Subcutaneous adipose tissue (tissue), 4 donors: Measurements from ENCODE around the gene TRIM8. TPM values are rescaled to one million over a fixed set of nuclear protein-coding genes. Genes with fewer than 3 reads are reported as not detected.

Source experiments
- CTCF ChIP-seq: fragments of 450-650 bp; IDR thresholded peaks from one replicate; pipeline ENCODE4 v1.5.1; 2016; ENCODE audit warnings: low read depth, mild to moderate bottlenecking, control low read depth, antibody characterized with exemption, moderate library complexity
- total RNA-seq, 4 donors: library from RNA; depleted of rRNA; stranded (reverse); fragments of >200 nt; gene quantifications; one replicate each; pipeline ENCODE4 v1.1.0, GENCODE V29; 2016

Gene TRIM8
- total RNA-seq, 4 donors from 2014 or later = 76.3 to 261 (median 111) TPM

DNA sequence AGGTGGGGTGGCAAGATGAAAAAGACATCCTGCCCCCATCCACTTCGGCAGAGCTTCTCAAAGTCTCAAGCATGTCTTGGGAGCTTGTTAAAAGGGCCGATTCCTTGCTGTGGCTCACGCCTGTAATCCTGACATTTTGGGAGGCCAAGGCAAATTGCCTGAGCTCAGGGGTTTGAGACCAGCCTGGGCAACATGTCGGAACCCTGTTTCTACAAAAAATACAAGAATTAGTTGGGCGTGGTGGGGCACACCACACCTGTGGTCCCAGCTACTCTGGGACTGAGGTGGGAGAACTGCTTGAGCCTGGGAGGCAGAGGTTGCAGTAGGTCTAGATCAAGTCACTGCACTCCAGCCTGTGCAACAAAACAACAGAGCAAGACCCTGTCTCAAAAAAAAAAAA, 14.5 kb downstream of the TRIM8 start:
- TF ChIP-seq CTCF = no peak

DNA sequence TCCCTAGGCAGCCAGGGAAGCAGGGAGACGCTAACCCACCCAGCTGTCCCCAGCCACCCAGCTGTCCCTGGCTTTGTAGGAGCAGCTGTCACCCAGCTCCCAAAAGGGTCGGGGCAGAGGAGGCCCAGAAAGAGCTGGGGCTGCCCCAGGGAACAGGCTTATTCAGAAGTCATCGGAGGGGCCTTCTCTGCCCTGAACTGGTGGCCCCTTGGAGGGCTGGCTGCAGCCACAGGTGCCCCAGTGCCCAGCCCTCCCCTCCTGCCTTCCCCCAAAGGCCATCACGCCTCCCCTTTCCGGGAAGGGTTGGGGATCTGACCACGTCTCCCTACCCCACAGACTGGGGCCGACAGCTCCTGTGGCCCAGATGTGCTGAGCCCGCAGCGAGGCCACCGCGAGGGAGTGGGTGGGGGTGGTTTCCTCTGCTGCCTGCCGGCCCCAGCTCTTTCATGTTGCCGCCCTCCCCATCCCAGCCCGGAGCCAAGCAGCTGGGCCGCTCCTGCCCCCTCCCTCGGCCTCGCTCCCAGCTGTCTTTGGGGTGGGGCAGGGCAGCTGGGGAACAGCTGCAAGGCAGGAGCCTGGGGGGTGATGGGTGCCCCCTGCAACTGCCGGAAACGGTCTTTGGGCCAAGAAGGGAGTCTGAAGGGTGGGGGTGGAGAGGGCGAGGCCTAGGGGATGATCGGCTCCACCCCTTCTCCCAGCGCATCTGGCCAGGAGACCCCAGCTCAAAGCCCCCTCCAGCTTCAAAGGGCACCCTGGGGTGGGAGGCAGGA, 16.8 kb downstream of the TRIM8 start:
- no peak for TF ChIP-seq CTCF

DNA sequence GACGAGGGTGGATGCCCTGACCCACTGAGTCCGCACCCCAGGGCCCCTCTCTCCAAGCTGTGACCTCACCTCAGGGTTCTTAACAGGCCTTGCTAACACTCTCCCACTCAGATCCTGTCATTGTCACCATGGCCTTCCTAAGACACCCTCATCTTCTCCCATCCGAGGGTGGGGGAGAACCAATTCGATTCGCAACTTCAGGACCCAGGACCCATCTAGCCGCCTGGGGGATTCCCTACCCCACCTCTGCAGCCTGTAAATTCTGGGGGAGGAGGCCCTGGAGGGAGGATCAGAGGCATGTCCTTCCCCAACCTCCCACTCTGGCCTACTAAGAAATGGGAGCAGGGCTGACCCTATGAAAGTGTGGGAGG, 17.4 kb downstream of the TRIM8 start:
- no peak for TF ChIP-seq CTCF

DNA sequence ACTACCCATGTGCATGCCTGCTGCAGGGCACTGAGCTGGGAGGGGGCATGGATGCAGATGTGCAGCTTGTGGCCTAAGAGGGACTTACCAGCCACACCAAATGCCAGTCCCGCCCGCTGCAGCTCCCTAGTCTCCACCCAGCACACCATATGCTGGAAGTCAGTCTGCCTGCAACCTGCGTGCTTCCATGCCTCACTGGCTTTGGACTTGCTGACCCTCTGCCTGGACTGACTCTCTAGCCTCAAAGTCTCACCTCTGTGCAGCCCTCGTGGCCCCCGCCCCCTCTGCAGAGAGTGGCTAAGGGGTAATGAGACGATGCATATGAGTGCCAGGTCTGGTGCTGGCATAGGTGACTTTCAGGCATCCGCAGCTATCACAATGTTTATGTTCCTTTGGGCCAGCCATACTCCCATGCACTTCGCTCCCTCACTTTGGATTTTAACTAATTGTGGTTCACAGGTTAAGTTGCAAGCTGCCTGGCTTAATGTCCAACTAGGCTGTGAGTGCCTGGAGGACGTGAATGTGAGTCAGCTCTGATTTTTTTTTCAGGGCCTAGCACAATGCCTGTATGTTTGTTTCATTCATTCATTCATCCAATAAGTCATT, 21.7 kb downstream of the TRIM8 start:
- no peak for TF ChIP-seq CTCF

- no peak for TF ChIP-seq CTCF
Measured at GRCh38 chr10:102668326-102669107, 24.2 kb downstream of the TRIM8 start.

GRCh38 chr10:102669206-102670064, 25.2 kb downstream of the TRIM8 start:
- TF ChIP-seq CTCF = no peak
